Suprapubic skin (tissue), 4 donors: ENCODE results near the gene COL5A1. TPM values are rescaled to one million over a fixed set of nuclear protein-coding genes. Genes with fewer than 3 reads are reported as not detected.

Experiments used
- DNase-seq, 2 donors: peaks; one replicate each; pipeline ENCODE4 v3.0.0-alpha.2; 2019; ENCODE audit warnings: low spot score in 2 of 2
- H3K27ac ChIP-seq: fragments of 200-600 bp; sonication (generic); one replicate; pipeline ENCODE4 v1.5.1; 2019
- H3K27me3 ChIP-seq: fragments of 200-600 bp; sonication (generic); one replicate; pipeline ENCODE4 v1.5.1; 2019
- H3K36me3 ChIP-seq: fragments of 200-600 bp; sonication (generic); one replicate; pipeline ENCODE4 v1.5.1; 2019
- H3K4me1 ChIP-seq: fragments of 200-600 bp; sonication (generic); one replicate; pipeline ENCODE4 v1.5.1; 2019
- H3K4me3 ChIP-seq: fragments of 200-600 bp; sonication (generic); one replicate; pipeline ENCODE4 v1.5.1; 2019; ENCODE audit warnings: mild to moderate bottlenecking
- H3K9me3 ChIP-seq: fragments of 200-600 bp; sonication (generic); one replicate; pipeline ENCODE4 v1.5.1; 2019
- CTCF ChIP-seq, 2 donors: fragments of 200-600 bp in 1 of 2; fragments of 450-650 bp in 1 of 2; sonication (generic) in 1 of 2; IDR thresholded peaks; one replicate each; pipeline ENCODE4 v1.5.1; 2016 to 2019; ENCODE audit warnings: antibody characterized with exemption in 2 of 2, mild to moderate bottlenecking in 1 of 2, moderate library complexity in 1 of 2
- EP300 ChIP-seq: sonication (generic); formaldehyde crosslinking; IDR thresholded peaks from one replicate; pipeline ENCODE4 v1.6.1; 2017; ENCODE audit warnings: antibody characterized with exemption
- POLR2A ChIP-seq, 2 donors: fragments of 450-650 bp; IDR thresholded peaks; one replicate each; pipeline ENCODE4 v1.6.1; 2017; ENCODE audit warnings: antibody characterized with exemption in 2 of 2, mild to moderate bottlenecking in 2 of 2, moderate library complexity in 2 of 2
- POLR2AphosphoS5 ChIP-seq, 3 donors: sonication (generic); formaldehyde crosslinking; IDR thresholded peaks; one replicate each; pipeline ENCODE4 v1.6.1; 2017; ENCODE audit warnings: antibody characterized with exemption in 3 of 3
- WGBS: methylation state at CpG from one replicate; pipeline ENCODE4 v1.1.5; 2018; 5-methylcytosine and 5-hydroxymethylcytosine counted together
- total RNA-seq, 4 donors: library from RNA; depleted of rRNA; stranded (reverse); fragments of >200 nt; gene quantifications; one replicate each; pipeline ENCODE4 v1.1.0, GENCODE V29; 2016

The COL5A1 gene
- total RNA-seq, 4 donors from 2014 or later = 8.6 to 16.5 (median 15.4) TPM

GRCh38 chr9:134594078-134594941 is 47.3 kb upstream of the COL5A1 start:
- peak; percentile 43 to 65 for DNase-seq
- H3K9me3 ChIP-seq = no peaks in the 10 kb centered on the region
- H3K27me3 ChIP-seq = peaks cover 3% of the 10 kb centered on the region
- H3K4me3 ChIP-seq = no peak overlapping the region
- peaks cover 15% of the 10 kb centered on the region for H3K4me1 ChIP-seq
- 95% methylated on average over 11 of the region's 15 CpGs for WGBS
- TF ChIP-seq POLR2AphosphoS5 (IDR thresholded peaks at IDR 0.05) = no peak
- TF ChIP-seq EP300 = no peak
- TF ChIP-seq CTCF (IDR thresholded peaks at IDR 0.05) = no peak
- TF ChIP-seq POLR2A (IDR thresholded peaks at IDR 0.05) = no peak
- no peaks in the 10 kb centered on the region for H3K36me3 ChIP-seq
- no peak overlapping the region for H3K27ac ChIP-seq

- 90% methylated on average over 4 of the region's 9 CpGs for whole genome bisulfite sequencing
- TF ChIP-seq POLR2A (IDR thresholded peaks at IDR 0.05) (no peak), POLR2AphosphoS5 (IDR thresholded peaks at IDR 0.05) (no peak), EP300 (no peak), CTCF (IDR thresholded peaks at IDR 0.05) (no peak)
- Histone ChIP-seq H3K27me3 (no peaks in the 10 kb centered on the region), H3K27ac (no peak overlapping the region), H3K4me3 (no peak overlapping the region), H3K4me1 (peaks cover 15% of the 10 kb centered on the region), H3K36me3 (no peaks in the 10 kb centered on the region), H3K9me3 (no peaks in the 10 kb centered on the region)
- peak; percentile 61 to 63 for DNase-seq
These were observed 46.6 kb upstream of the COL5A1 start for GRCh38 chr9:134595014-134595413.

- no peaks in the 10 kb centered on the region for H3K36me3 ChIP-seq
- H3K9me3 ChIP-seq = no peaks in the 10 kb centered on the region
- WGBS = 86% methylated on average over 18 of the region's 25 CpGs
- H3K4me1 ChIP-seq = peaks cover 4% of the 10 kb centered on the region
- H3K4me3 ChIP-seq = no peak overlapping the region
- TF ChIP-seq EP300 (no peak), CTCF (IDR thresholded peaks at IDR 0.05) (no peak), POLR2A (IDR thresholded peaks at IDR 0.05) (no peak), POLR2AphosphoS5 (IDR thresholded peaks at IDR 0.05) (no peak)
- H3K27ac ChIP-seq = no peak overlapping the region
- DNase-seq = peak; percentile 42 to 71
- peaks cover 7% of the 10 kb centered on the region for H3K27me3 ChIP-seq
These were observed 44.3 kb upstream of the COL5A1 start for GRCh38 chr9:134597041-134597913.

GRCh38 chr9:134597957-134598883 is 43.4 kb upstream of the COL5A1 start:
- no peak overlapping the region for H3K4me3 ChIP-seq
- H3K27me3 ChIP-seq = peaks cover 14% of the 10 kb centered on the region
- DNase-seq = peak in 1 of 2 donors; percentile 46
- H3K4me1 ChIP-seq = no peaks in the 10 kb centered on the region
- no peaks in the 10 kb centered on the region for H3K9me3 ChIP-seq
- WGBS = 60% methylated on average over 21 of the region's 27 CpGs
- no peaks in the 10 kb centered on the region for H3K36me3 ChIP-seq
- no peak overlapping the region for H3K27ac ChIP-seq
- no peak for TF ChIP-seq POLR2A (IDR thresholded peaks at IDR 0.05)
- TF ChIP-seq POLR2AphosphoS5 (IDR thresholded peaks at IDR 0.05) = no peak
- no peak for TF ChIP-seq CTCF (IDR thresholded peaks at IDR 0.05)
- TF ChIP-seq EP300 = no peak
